Activated naive CD4-positive, alpha-beta T cell treated with anti-CD3 and anti-CD28 coated beads for 36 hours (primary cell): ENCODE results near the gene EPO. TPM values are rescaled to one million over a fixed set of nuclear protein-coding genes. Genes with fewer than 3 reads are reported as not detected.
A peak's percentile ranks its signal among the peaks of the same experiment; 100 is the strongest.

Source experiments
- CTCF ChIA-PET: fragments of 350-600 bp; sonication (Branson Sonifier 250); formaldehyde crosslinking; loops from one replicate; lab custom pipeline; 2021; ENCODE audit warnings: antibody characterized with exemption; lab: Charles Lee
- DNase-seq: peaks from one replicate; pipeline ENCODE4 v3.0.0-alpha.2; 2020
- H3K27ac Mint-ChIP-seq: one replicate; pipeline ENCODE4 v1.8.0; 2021; ENCODE audit warnings: mild to moderate bottlenecking, mixed read lengths
- H3K27me3 Mint-ChIP-seq: one replicate; pipeline ENCODE4 v1.8.0; 2021; ENCODE audit warnings: low read depth, mixed read lengths
- H3K36me3 Mint-ChIP-seq: one replicate; pipeline ENCODE4 v1.8.0; 2021; ENCODE audit warnings: low read depth, mixed read lengths
- H3K4me1 Mint-ChIP-seq: one replicate; pipeline ENCODE4 v1.8.0; 2021; ENCODE audit warnings: low read depth, mixed read lengths
- H3K4me3 Mint-ChIP-seq: one replicate; pipeline ENCODE4 v1.8.0; 2021; ENCODE audit warnings: mild to moderate bottlenecking, moderate library complexity, mixed read lengths
- H3K9me3 Mint-ChIP-seq: one replicate; pipeline ENCODE4 v1.8.0; 2021; ENCODE audit warnings: mixed read lengths
- intact Hi-C: fragments of 100-400 bp; cut with micrococcal nuclease; formaldehyde crosslinking; loops from one replicate; pipeline ENCODE4 v1.15.1; 2023
- total RNA-seq, 2 experiments: library from RNA; stranded (reverse); gene quantifications; one replicate each; pipeline ENCODE4 v1.2.3, GENCODE V29; 2021

EPO gene
- not detected for total RNA-seq

DNA sequence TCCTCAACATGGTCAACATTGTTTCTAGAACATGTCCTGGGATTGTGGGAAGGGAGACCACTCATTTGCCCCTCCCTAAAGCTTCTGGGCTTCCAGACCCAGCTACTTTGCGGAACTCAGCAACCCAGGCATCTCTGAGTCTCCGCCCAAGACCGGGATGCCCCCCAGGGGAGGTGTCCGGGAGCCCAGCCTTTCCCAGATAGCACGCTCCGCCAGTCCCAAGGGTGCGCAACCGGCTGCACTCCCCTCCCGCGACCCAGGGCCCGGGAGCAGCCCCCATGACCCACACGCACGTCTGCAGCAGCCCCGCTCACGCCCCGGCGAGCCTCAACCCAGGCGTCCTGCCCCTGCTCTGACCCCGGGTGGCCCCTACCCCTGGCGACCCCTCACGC is at the start of gene EPO:
Gene EPO, plus strand, starts transcription at position 190 of the 392 bp plus-strand sequence. CDS start 513 bp downstream, outside the sequence.
- peaks cover 2% of the 10 kb centered on the region for H3K4me1 Mint-ChIP-seq
- CTCF ChIA-PET: interaction anchor here (1.8 kb wide), 1 partner anchor 15 kb away, joined by 5 read pairs; the partner anchor contains the start of gene POP7
- no peak within 1 kb of the TSS for H3K27ac Mint-ChIP-seq

GRCh38 chr7:100671353-100672327 is 48.6 kb upstream of the EPO start:
- DNase-seq: no peak
- peaks cover 10% of the 10 kb centered on the region for H3K4me1 Mint-ChIP-seq
- H3K36me3 Mint-ChIP-seq: peaks cover 7% of the 10 kb centered on the region
- intact Hi-C loops: no loop called here
- no peaks in the 10 kb centered on the region for H3K27me3 Mint-ChIP-seq
- no peak overlapping the region for H3K4me3 Mint-ChIP-seq
- no peak overlapping the region for H3K27ac Mint-ChIP-seq
- no peaks in the 10 kb centered on the region for H3K9me3 Mint-ChIP-seq
- CTCF ChIA-PET: no interaction called here

More for the DNA sequence above, at the start of gene EPO:
- DNase-seq: no peak
- Mint-ChIP-seq H3K4me3 (no peak within 1 kb of the TSS), H3K36me3 (no peaks in the 10 kb centered on the region), H3K9me3 (no peaks in the 10 kb centered on the region), H3K27me3 (peaks cover 39% of the 10 kb centered on the region)
- intact Hi-C loops: no loop called here

- H3K4me3 Mint-ChIP-seq: peak within 1 kb of the TSS; percentile 97
- CTCF ChIA-PET: interaction anchor here (0.6 to 1.0 kb wide), 4 partner anchors 18 to 92 kb away, joined by 3 to 5 read pairs (median 3); no protein-coding TSS in a partner anchor
Observed at GRCh38 chr7:100673302-100673941, 46.8 kb upstream of the EPO start, which contains the start of gene GNB2. TSS of gene GNB2 (plus strand) at chr7:100673740. CDS start at chr7:100676266, 2,526 bp downstream.

DNA sequence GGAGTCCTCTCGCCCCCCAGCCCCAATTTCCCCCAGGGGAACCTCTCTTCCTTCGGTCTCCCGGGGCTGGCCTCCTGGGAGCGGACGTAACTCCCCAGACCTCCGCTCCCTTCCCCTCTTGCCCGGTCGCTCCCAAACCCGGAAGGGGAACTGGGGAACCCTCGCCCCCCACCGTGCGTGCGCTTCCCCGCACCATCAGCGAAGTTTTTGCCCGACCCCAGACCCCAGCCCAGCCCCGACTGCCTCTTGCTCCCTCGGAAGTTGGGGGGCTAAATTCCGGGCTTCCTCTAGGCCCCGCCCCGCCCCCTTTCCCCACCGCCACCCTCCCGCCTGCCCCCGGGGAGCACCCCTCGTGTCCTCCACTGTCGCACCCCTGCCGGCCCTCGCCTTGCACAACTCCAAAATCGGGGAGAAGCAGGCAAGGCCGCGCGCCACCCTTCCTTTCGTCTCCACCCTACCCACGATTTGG is 46.3 kb upstream of the EPO start:
- Mint-ChIP-seq H3K36me3 (peaks cover 15% of the 10 kb centered on the region), H3K27ac (peak overlapping the region; percentile 93), H3K4me3 (peak overlapping the region; percentile 97), H3K27me3 (no peaks in the 10 kb centered on the region), H3K9me3 (no peaks in the 10 kb centered on the region), H3K4me1 (peaks cover 18% of the 10 kb centered on the region)
- CTCF ChIA-PET: no interaction called here
- intact Hi-C loops: loop anchor here (1.0 to 2.0 kb wide), 4 partner anchors 8 to 246 kb away; partner anchors contain the start of genes MOSPD3 and ZCWPW1
- DNase-seq: peak; percentile 48

More at GRCh38 chr7:100673302-100673941, 46.8 kb upstream of the EPO start, which contains the start of gene GNB2:
- Mint-ChIP-seq H3K27me3 (no peaks in the 10 kb centered on the region), H3K27ac (peak within 1 kb of the TSS; percentile 95), H3K4me1 (peaks cover 17% of the 10 kb centered on the region), H3K9me3 (no peaks in the 10 kb centered on the region), H3K36me3 (peaks cover 13% of the 10 kb centered on the region)
- DNase-seq: peak; percentile 100
- intact Hi-C loops: loop anchor here (1.0 kb wide), 1 partner anchor 245 kb away; the partner anchor contains the start of gene ZCWPW1

DNA sequence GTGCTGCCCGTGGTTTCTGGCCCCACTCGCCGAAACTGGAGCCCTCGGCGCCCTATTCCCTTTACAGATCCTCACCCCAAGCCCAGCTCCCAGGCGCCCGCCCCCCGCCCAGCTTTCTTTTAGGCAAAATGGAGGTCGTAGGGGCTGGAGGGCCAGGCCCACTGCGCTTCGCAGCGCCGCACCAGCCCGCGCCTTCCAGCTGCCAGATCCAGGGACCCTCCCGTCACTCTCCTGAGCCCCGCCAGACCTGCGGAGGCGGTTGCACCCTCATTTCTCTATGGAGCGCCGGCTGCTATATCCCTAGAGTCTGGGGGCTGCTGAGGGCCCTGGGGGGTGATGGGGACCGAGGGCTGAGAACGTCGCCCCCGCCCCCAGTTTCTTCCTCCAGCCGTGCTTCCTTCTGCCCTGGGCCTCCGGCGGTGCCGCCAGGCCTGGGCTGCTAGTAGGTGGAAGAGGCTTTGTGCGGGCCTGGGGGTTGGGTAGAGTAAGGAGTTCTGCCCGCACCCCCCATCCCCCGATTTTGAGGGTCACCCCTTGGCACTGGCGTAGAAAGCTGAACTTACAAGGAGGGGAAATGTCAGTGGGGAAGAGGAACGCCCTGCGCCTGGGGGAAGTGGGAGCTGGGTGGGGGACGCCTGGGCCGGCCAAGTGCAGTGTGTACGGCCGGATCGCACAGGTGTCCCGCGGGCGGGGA is 45.7 kb upstream of the EPO start:
- Mint-ChIP-seq H3K36me3 (peaks cover 15% of the 10 kb centered on the region), H3K4me3 (peak overlapping the region; percentile 97), H3K4me1 (peaks cover 19% of the 10 kb centered on the region), H3K9me3 (no peaks in the 10 kb centered on the region), H3K27me3 (no peaks in the 10 kb centered on the region), H3K27ac (peak overlapping the region; percentile 93)
- intact Hi-C loops: loop anchor here (1.0 to 5.0 kb wide), 6 partner anchors 8 to 197 kb away; partner anchors contain the start of genes FBXO24, LRCH4, MOSPD3 and TSC22D4
- CTCF ChIA-PET: interaction anchor here (0.9 kb wide), 1 partner anchor 30 kb away, joined by 3 read pairs; no protein-coding TSS in a partner anchor
- peak; percentile 33 for DNase-seq

- H3K9me3 Mint-ChIP-seq: no peaks in the 10 kb centered on the region
- peak; percentile 41 for DNase-seq
- H3K36me3 Mint-ChIP-seq: peaks cover 15% of the 10 kb centered on the region
- CTCF ChIA-PET: interaction anchor here (0.9 kb wide), 1 partner anchor 30 kb away, joined by 3 read pairs; no protein-coding TSS in a partner anchor
- peak overlapping the region; percentile 93 for H3K27ac Mint-ChIP-seq
- peak overlapping the region; percentile 97 for H3K4me3 Mint-ChIP-seq
- intact Hi-C loops: loop anchor here (1.0 to 5.0 kb wide), 4 partner anchors 48 to 198 kb away; partner anchors contain the start of genes FBXO24, LRCH4, MOSPD3 and TSC22D4
- H3K4me1 Mint-ChIP-seq: peaks cover 24% of the 10 kb centered on the region
- no peaks in the 10 kb centered on the region for H3K27me3 Mint-ChIP-seq
Observed at GRCh38 chr7:100675105-100675451, 45.2 kb upstream of the EPO start.

- H3K4me3 Mint-ChIP-seq: peak overlapping the region; percentile 82
- peaks cover 27% of the 10 kb centered on the region for H3K4me1 Mint-ChIP-seq
Observed at GRCh38 chr7:100675581-100676350, 44.5 kb upstream of the EPO start.

GRCh38 chr7:100676501-100677306 is 43.6 kb upstream of the EPO start:
- no peak for DNase-seq
- H3K9me3 Mint-ChIP-seq: no peaks in the 10 kb centered on the region
- H3K27me3 Mint-ChIP-seq: no peaks in the 10 kb centered on the region

More at GRCh38 chr7:100675581-100676350, 44.5 kb upstream of the EPO start:
- H3K9me3 Mint-ChIP-seq: no peaks in the 10 kb centered on the region
- DNase-seq: peak; percentile 88
- H3K27me3 Mint-ChIP-seq: no peaks in the 10 kb centered on the region
- peak overlapping the region; percentile 84 for H3K27ac Mint-ChIP-seq
- H3K36me3 Mint-ChIP-seq: peaks cover 15% of the 10 kb centered on the region
- intact Hi-C loops: loop anchor here (1.0 to 5.0 kb wide), 5 partner anchors 16 to 198 kb away; partner anchors contain the start of genes FBXO24, LRCH4, MOSPD3 and TSC22D4
- CTCF ChIA-PET: interaction anchor here (0.7 to 2.0 kb wide), 2 partner anchors 16 to 46 kb away, joined by 4 to 21 read pairs; no protein-coding TSS in a partner anchor

DNA sequence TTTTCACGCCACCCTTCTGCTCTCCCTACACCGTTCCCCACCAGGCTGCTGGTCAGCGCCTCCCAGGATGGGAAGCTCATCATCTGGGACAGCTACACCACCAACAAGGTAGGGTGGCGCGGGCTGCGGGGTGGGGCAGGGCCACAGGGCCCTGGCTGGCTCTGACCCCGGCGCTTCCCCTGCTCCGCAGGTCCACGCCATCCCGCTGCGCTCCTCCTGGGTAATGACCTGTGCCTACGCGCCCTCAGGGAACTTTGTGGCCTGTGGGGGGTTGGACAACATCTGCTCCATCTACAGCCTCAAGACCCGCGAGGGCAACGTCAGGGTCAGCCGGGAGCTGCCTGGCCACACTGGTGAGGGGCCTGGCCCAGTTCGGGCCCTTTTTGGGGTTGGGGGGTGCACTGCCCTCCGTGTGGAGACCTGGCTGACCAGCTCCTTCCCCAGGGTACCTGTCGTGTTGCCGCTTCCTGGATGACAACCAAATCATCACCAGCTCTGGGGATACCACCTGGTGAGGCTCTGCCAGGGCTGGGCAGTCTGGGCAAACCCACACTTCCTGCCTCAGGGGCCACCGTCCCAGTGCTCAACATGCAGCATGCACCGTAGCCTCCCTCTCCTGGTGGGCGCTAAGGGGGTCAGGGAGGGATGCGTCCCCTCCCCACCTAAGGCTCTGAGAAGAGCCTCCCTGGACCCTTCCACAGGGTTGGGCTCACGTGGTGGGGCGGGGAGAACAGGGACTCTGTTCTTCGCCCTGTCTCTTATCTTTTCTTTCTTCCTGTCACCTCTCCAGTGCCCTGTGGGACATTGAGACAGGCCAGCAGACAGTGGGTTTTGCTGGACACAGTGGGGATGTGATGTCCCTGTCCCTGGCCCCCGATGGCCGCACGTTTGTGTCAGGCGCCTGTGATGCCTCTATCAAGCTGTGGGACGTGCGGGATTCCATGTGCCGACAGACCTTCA is 42.7 kb upstream of the EPO start:
- CTCF ChIA-PET: interaction anchor here (1.0 to 4.4 kb wide), 4 partner anchors 14 to 28 kb away, joined by 4 to 43 read pairs (median 14); partner anchors contain the start of gene POP7

More at GRCh38 chr7:100676501-100677306, 43.6 kb upstream of the EPO start:
- Mint-ChIP-seq H3K4me1 (peaks cover 30% of the 10 kb centered on the region), H3K36me3 (peaks cover 17% of the 10 kb centered on the region), H3K27ac (peak overlapping the region; percentile 84), H3K4me3 (peak overlapping the region; percentile 82)
- CTCF ChIA-PET: interaction anchor here (1.0 to 2.0 kb wide), 2 partner anchors 15 to 29 kb away, joined by 4 to 21 read pairs; partner anchors contain the start of gene POP7
- intact Hi-C loops: loop anchor here (1.0 to 5.0 kb wide), 3 partner anchors 15 to 199 kb away; partner anchors contain the start of gene TSC22D4

More for the DNA sequence above, 42.7 kb upstream of the EPO start:
- intact Hi-C loops: loop anchor here (5.0 kb wide), 2 partner anchors 50 to 200 kb away; partner anchors contain the start of gene TSC22D4
- Mint-ChIP-seq H3K36me3 (peaks cover 17% of the 10 kb centered on the region), H3K4me1 (peaks cover 29% of the 10 kb centered on the region), H3K4me3 (no peak overlapping the region), H3K27ac (peak overlapping the region; percentile 84), H3K9me3 (no peaks in the 10 kb centered on the region), H3K27me3 (no peaks in the 10 kb centered on the region)
- DNase-seq: no peak
